Measurements from ENCODE around the gene PRRT2. TPM values are rescaled to one million over a fixed set of nuclear protein-coding genes. Genes with fewer than 3 reads are reported as not detected.

The PRRT2 gene
- total and polyA plus RNA-seq, 8 donors: 0.35 to 3.2 (median 0.70) TPM

GRCh38 chr16:29804455-29805231 is 7.3 kb upstream of the PRRT2 start:
- H3K4me1 ChIP-seq: peaks cover 0 to 8% (median 0%) of the 10 kb centered on the region in 3 donors
- FAIRE-seq (no peak), ATAC-seq (peak; percentile 7 to 18 (median 14)), DNase-seq (peak in 5 of 6 donors; percentile 45 to 90 (median 63))
- intact Hi-C loops (cut with DNase I): loop anchor here in 1 of 3 donors (2.0 kb wide), 1 partner anchor 18 kb away; no protein-coding TSS in a partner anchor
- no peaks in the 10 kb centered on the region for H3K9me3 ChIP-seq
- H3K36me3 ChIP-seq: no peaks in the 10 kb centered on the region
- TF ChIP-seq, protein P1, sequence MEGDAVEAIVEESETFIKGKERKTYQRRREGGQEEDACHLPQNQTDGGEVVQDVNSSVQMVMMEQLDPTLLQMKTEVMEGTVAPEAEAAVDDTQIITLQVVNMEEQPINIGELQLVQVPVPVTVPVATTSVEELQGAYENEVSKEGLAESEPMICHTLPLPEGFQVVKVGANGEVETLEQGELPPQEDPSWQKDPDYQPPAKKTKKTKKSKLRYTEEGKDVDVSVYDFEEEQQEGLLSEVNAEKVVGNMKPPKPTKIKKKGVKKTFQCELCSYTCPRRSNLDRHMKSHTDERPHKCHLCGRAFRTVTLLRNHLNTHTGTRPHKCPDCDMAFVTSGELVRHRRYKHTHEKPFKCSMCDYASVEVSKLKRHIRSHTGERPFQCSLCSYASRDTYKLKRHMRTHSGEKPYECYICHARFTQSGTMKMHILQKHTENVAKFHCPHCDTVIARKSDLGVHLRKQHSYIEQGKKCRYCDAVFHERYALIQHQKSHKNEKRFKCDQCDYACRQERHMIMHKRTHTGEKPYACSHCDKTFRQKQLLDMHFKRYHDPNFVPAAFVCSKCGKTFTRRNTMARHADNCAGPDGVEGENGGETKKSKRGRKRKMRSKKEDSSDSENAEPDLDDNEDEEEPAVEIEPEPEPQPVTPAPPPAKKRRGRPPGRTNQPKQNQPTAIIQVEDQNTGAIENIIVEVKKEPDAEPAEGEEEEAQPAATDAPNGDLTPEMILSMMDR (IDR thresholded peaks at IDR 0.05): no peak
- no peaks in the 10 kb centered on the region for H3K27me3 ChIP-seq
- 1 to 2% methylated on average over 24 to 26 of the region's 26 CpGs for WGBS, 2 donors
- peak overlapping the region; percentile 60 to 84 (median 78) for H3K4me3 ChIP-seq
- peak overlapping the region; percentile 93 to 97 (median 95) for H3K27ac ChIP-seq

DNA sequence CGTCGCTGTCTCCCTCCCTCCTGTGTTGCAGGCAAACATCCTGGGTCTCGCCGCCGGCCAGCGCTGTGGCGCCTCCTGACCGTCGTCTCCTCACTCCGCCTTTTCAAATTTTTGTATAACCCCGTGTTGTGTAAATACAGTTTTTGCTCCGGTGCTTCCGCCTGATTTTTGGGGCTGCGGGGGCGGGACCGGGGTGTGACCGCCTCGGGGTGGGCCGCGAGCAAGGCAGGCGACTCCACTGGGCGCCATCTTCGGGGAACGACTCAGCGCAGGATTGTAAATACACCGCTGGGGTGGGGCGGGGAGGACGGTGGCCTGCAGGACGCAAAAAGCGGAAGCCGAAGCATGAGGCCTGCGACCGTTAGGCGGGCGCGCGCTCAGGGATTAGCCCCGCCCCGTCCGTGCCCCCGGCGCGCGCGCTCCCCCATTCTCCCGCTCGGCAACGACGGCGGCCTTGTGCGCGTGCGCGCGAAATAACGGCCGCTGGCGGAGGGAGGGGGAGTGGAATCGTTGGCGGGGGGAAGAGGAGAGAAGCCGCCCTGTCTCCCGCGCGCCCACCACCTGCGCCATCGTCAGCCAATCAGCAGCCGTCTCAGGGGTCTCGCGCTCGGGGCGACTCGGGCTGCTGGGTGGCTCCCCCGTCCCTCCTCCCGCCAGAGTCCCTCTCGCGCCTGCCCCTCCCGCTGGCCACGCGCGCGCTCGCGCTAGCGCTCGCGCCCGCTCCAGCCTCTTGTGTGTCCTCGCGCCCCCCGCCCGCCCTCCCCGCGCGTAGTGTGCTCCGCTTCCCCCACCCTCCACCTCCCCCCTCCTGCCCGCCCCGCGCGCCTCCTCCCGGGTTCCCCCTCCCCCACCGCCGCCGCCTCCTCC is 6.5 kb upstream of the PRRT2 start:
- intact Hi-C loops (cut with DNase I): loop anchor here in 1 of 3 donors (2.0 kb wide), 1 partner anchor 17 kb away; no protein-coding TSS in a partner anchor
- TF ChIP-seq, protein P1 (IDR thresholded peaks at IDR 0.05): no peak
- WGBS, 2 donors: 0 to 1% methylated on average over 71 to 97 of the region's 103 CpGs
- ATAC-seq (peak; percentile 86 to 92 (median 90)), FAIRE-seq (no peak), DNase-seq (peak; percentile 97 to 99 (median 98))
- peak overlapping the region; percentile 93 to 97 (median 95) for H3K27ac ChIP-seq
- H3K9me3 ChIP-seq: no peaks in the 10 kb centered on the region
- H3K36me3 ChIP-seq: no peaks in the 10 kb centered on the region
- H3K4me3 ChIP-seq: peak overlapping the region; percentile 60 to 84 (median 78)
- H3K4me1 ChIP-seq: peaks cover 0 to 10% (median 0%) of the 10 kb centered on the region in 3 donors
- H3K27me3 ChIP-seq: no peaks in the 10 kb centered on the region

GRCh38 chr16:29806099-29806579 is 5.9 kb upstream of the PRRT2 start, which contains the start of gene MAZ:
TSS of gene MAZ (plus strand) at chr16:29806529. CDS start at chr16:29806702, 173 bp downstream.
- DNase-seq (peak in 3 of 6 donors; percentile 92 to 96 (median 95)), ATAC-seq (peak; percentile 1 to 7 (median 3)), FAIRE-seq (no peak)
- Histone ChIP-seq H3K9me3 (no peaks in the 10 kb centered on the region), H3K4me1 (peaks cover 0 to 15% (median 0%) of the 10 kb centered on the region in 3 donors), H3K4me3 (peak within 1 kb of the TSS; percentile 60 to 84 (median 78)), H3K27ac (peak within 1 kb of the TSS; percentile 93 to 97 (median 95)), H3K36me3 (no peaks in the 10 kb centered on the region), H3K27me3 (no peaks in the 10 kb centered on the region)
- intact Hi-C loops (cut with DNase I): no loop called here
- TF ChIP-seq, protein P1 (IDR thresholded peaks at IDR 0.05): no peak
- 0% methylated on average over 31 of the region's 67 CpGs; no CpG with 5 or more reads in 1 of the 2 donors for WGBS, 2 donors

GRCh38 chr16:29806641-29807425 is 5.2 kb upstream of the PRRT2 start:
- H3K4me1 ChIP-seq: peaks cover 0 to 15% (median 0%) of the 10 kb centered on the region in 3 donors
- H3K27ac ChIP-seq: peak overlapping the region; percentile 47 to 86 (median 71)
- H3K36me3 ChIP-seq: no peaks in the 10 kb centered on the region
- DNase-seq: peak; percentile 70 to 91 (median 74)
- intact Hi-C loops (cut with DNase I): no loop called here
- no peaks in the 10 kb centered on the region for H3K9me3 ChIP-seq
- no peak for FAIRE-seq
- no peak for ATAC-seq
- 0 to 1% methylated on average over 56 to 99 of the region's 99 CpGs for WGBS, 2 donors
- H3K4me3 ChIP-seq: peak overlapping the region; percentile 18 to 60 (median 42)
- no peaks in the 10 kb centered on the region for H3K27me3 ChIP-seq
- TF ChIP-seq, protein P1 (IDR thresholded peaks at IDR 0.05): no peak

All from pancreas (tissue), 10 donors.